Measurements from ENCODE around the gene GPN2.
A peak's percentile ranks its signal among the peaks of the same experiment; 100 is the strongest.
"Not testable (repeated sequence)": the region's sequence is repeated elsewhere in the genome, so short reads cannot be mapped to it uniquely, and the experiment has no call there.

The GPN2 gene

DNA sequence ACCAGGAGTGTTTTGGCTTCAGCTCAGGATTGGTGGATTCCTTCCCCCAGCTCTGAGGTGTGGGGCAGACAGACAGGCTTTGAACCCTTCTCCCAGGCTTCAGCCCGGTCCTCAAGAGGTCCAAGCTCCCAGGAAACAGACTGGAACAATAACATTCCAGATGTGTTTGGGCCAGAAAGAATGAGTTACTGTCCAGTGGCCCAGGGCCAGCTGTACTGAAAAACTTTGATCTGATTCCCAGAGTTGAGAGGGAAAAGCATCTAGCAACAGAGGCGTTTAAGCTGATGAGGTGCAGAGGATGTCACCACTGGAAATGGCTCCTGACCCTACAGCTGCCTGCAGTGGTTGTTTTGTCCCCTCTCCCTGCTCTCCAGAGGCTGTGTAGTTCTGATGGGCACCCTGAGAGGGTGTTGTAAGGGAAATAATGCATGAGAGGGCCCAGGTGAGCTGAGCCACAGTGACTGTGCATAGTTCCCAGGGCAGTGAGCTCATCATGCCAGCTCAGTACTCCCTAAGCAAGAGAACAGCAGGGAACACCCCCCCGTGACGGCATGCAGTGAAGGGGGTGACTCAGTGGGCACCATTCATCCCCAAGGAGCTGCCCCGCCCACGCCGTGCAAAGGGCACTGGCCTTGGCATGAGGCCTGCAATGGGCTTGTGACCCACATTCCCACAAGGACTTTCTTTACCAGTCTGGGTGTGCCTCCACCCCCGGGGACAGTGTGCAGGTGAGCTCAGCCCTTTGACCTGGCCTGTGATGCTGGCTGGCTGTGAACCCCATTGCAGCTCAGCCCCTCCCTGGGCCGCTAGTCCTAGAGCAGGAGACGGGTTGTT, 40.9 kb downstream of the GPN2 start:
- DNase-seq (ENCODE audit: low spot score), result peak; percentile 97
- TF ChIP-seq, protein P1, sequence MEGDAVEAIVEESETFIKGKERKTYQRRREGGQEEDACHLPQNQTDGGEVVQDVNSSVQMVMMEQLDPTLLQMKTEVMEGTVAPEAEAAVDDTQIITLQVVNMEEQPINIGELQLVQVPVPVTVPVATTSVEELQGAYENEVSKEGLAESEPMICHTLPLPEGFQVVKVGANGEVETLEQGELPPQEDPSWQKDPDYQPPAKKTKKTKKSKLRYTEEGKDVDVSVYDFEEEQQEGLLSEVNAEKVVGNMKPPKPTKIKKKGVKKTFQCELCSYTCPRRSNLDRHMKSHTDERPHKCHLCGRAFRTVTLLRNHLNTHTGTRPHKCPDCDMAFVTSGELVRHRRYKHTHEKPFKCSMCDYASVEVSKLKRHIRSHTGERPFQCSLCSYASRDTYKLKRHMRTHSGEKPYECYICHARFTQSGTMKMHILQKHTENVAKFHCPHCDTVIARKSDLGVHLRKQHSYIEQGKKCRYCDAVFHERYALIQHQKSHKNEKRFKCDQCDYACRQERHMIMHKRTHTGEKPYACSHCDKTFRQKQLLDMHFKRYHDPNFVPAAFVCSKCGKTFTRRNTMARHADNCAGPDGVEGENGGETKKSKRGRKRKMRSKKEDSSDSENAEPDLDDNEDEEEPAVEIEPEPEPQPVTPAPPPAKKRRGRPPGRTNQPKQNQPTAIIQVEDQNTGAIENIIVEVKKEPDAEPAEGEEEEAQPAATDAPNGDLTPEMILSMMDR (conservative IDR thresholded peaks at IDR 0.05; ENCODE audit: low read depth), result no peak
- peak overlapping the region; percentile 100 for H3K27ac ChIP-seq
- ChIA-PET CTCF (interaction anchor here (0.6 to 1.6 kb wide), 6 partner anchors 9 to 1514 kb away, joined by 3 to 7 read pairs (median 4); no protein-coding TSS in a partner anchor), POLR2A (ENCODE audit: low non-redundant PET) (interaction anchor here (1.1 to 2.1 kb wide), 2 partner anchors 13 to 15 kb away, joined by 7 to 13 read pairs; no protein-coding TSS in a partner anchor)

DNA sequence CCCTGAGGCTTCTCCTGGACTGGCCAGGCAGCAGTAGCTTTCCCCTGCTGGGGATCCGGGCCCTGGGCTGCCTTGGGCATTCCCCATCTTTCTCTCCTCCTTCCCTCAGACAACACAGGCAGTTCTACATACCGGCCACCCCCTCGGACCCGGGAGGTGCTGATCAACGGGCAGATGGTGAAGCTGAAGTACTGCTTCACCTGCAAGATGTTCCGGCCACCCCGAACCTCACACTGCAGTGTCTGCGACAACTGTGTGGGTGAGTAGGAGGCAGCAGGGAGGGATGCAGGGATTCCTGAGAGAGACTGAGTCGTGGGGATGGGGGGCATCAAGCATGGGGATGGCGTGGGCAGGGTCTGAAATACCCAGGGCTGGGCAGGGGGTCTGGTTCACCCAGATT, 41.6 kb downstream of the GPN2 start:
- POLR2A ChIA-PET (ENCODE audit: low non-redundant PET), result interaction anchor here (2.1 kb wide), 1 partner anchor 16 kb away, joined by 13 read pairs; no protein-coding TSS in a partner anchor
- peak overlapping the region; percentile 100 for H3K27ac ChIP-seq
- DNase-seq (ENCODE audit: low spot score), result no peak
- TF ChIP-seq, protein P1 (conservative IDR thresholded peaks at IDR 0.05; ENCODE audit: low read depth), result no peak
- CTCF ChIA-PET, result interaction anchor here (0.6 to 1.6 kb wide), 4 partner anchors 38 to 1515 kb away, joined by 3 to 7 read pairs (median 3); no protein-coding TSS in a partner anchor

DNA sequence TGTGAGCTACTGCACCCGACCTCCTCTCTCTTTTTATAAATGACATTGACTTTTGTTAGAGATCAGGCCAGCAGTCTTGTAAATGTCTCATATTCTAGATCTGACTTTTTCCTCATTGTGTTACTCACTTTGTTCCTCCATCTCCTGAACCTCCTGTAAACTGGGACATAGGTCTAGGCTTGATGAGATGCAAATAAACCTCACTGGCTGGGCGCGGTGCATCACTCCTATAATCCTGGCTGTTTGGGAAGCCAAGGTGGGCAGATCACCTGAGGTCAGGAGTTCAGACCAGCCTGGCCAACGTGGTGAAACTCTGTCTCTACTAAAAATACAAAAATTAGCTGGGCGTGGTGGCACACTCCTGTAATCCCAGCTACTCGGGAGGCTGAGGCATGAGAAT, 42.3 kb downstream of the GPN2 start:
- POLR2A ChIA-PET (ENCODE audit: low non-redundant PET); CTCF ChIA-PET; DNase-seq (ENCODE audit: low spot score): not testable (repeated sequence)
- peak overlapping the region; percentile 100 for H3K27ac ChIP-seq

DNA sequence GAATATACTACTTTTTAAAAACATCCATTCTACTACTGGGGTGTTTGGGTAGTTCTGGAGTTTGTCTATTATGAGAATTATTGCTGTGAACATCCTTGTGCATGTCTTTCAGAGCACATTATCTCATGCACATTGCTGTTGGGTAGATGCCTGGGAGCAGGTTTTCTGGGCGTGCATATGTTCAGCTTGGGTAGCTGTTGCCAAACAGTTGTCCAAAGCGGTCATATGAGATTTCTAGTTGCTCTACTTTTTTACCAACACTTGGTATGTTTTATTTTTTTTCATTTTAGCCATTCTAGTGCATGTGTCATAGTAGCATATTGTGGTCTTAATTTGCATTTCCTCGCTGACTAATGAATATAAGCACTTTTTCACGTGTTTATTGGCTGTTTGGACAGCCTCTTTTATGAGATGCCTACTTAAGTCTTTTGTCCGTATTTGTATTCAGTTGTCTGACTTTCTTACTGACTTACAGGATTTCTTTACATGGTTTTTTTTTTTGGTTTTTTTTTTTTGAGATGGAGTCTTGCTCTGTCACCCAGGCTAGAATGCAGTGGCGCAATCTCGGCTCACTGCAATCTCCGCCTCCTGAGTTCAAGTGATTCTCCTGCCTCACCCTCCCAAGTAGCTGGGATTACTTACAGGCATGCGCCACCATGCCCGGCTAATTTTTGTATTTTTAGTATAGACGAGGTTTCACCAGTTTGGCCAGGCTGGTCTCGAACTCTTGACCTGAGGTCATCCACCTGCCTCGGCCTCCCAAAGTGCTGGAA, 45.5 kb downstream of the GPN2 start:
- TF ChIP-seq, protein P1 (conservative IDR thresholded peaks at IDR 0.05; ENCODE audit: low read depth), result no peak
- no peak for DNase-seq (ENCODE audit: low spot score)
- no peak overlapping the region for H3K27ac ChIP-seq
- ChIA-PET CTCF (interaction anchor here (0.7 to 1.0 kb wide), 2 partner anchors 43 to 934 kb away, joined by 3 read pairs; no protein-coding TSS in a partner anchor), POLR2A (ENCODE audit: low non-redundant PET) (interaction anchor here (0.7 kb wide), 1 partner anchor 34 kb away, joined by 4 read pairs; no protein-coding TSS in a partner anchor)

DNA sequence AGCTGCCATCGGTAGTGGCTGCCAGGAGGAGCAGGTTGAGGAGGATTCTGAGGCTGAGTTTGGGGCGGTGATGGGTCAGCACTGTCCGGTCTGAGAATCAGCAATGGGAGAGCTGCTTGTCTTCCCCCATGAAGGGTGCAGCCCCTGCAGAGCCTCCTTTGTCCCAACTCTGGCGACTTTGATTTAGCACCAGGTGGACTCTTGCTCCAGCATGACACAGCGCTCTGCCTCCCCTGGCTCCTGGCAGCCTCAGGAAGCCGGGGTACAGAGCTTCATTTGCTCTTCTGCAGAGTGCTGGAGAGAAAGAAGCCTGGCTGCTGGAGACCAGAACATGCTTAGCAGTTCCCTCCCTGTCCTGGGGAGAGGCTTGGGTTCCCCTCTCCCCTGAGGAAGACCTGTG, 50.3 kb downstream of the GPN2 start:
- POLR2A ChIA-PET (ENCODE audit: low non-redundant PET), result no interaction called here
- CTCF ChIA-PET, result no interaction called here
- TF ChIP-seq, protein P1 (conservative IDR thresholded peaks at IDR 0.05; ENCODE audit: low read depth), result no peak
- no peak for DNase-seq (ENCODE audit: low spot score)
- H3K27ac ChIP-seq, result peak overlapping the region; percentile 53

DNA sequence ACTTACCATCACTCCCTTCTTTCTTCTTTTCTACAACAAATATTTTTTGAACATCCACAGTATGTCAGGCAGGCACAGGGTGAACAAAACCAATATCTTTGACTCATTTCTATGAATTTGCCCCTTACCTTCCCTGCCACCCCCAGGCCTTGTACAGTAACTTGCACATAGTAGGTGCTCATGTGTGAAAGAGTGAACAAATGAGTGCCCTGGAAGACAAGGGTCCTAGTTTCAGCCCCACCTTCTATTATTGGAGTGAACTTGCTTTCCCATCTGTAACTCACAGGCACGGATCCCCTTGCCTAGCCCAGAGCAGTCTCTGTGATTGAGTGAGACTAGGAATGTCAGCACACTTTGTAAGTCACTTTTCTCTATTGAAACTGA, 50.8 kb downstream of the GPN2 start:
- CTCF ChIA-PET, result no interaction called here
- H3K27ac ChIP-seq, result peak overlapping the region; percentile 53
- no peak for DNase-seq (ENCODE audit: low spot score)
- TF ChIP-seq, protein P1 (conservative IDR thresholded peaks at IDR 0.05; ENCODE audit: low read depth), result no peak
- POLR2A ChIA-PET (ENCODE audit: low non-redundant PET), result no interaction called here

Measured in RWPE1 (cell line).